ENCODE measurements around the gene TBC1D24. TPM values are rescaled to one million over a fixed set of nuclear protein-coding genes. Genes with fewer than 3 reads are reported as not detected.
"Not testable (repeated sequence)": the region's sequence is repeated elsewhere in the genome, so short reads cannot be mapped to it uniquely, and the experiment has no call there.

Gene TBC1D24
- total and polyA plus RNA-seq, 2 experiments from 2014 or later, result 10.2 to 23.6 TPM

GRCh38 chr16:2539845-2540458, 65.0 kb downstream of the TBC1D24 start:
- peak; percentile 41 for TF ChIP-seq CTCF (IDR thresholded peaks at IDR 0.05; ENCODE audit: low read depth, low read length)

GRCh38 chr16:2540912-2541311, 66.0 kb downstream of the TBC1D24 start:
- not testable (repeated sequence) for H3K27ac ChIP-seq; H3K4me3 ChIP-seq; H3K27me3 ChIP-seq; H3K36me3 ChIP-seq; DNase-seq (ENCODE audit: low read depth in 1 of 2, low spot score in 1 of 2); H3K9me3 ChIP-seq (ENCODE audit: low read depth)
- peaks cover 12% of the 10 kb centered on the region for H3K4me1 ChIP-seq (ENCODE audit: low read depth)

More at GRCh38 chr16:2539845-2540458, 65.0 kb downstream of the TBC1D24 start:
- not testable (repeated sequence) for H3K36me3 ChIP-seq; H3K4me3 ChIP-seq; H3K27me3 ChIP-seq; H3K9me3 ChIP-seq (ENCODE audit: low read depth); H3K27ac ChIP-seq
- peaks cover 12% of the 10 kb centered on the region for H3K4me1 ChIP-seq (ENCODE audit: low read depth)
- peak in 1 of 2 donors; percentile 40 for DNase-seq (ENCODE audit: low read depth in 1 of 2, low spot score in 1 of 2)

- H3K27ac ChIP-seq; H3K36me3 ChIP-seq; DNase-seq (ENCODE audit: low read depth in 1 of 2, low spot score in 1 of 2); H3K9me3 ChIP-seq (ENCODE audit: low read depth); H3K27me3 ChIP-seq; H3K4me3 ChIP-seq: not testable (repeated sequence)
- H3K4me1 ChIP-seq (ENCODE audit: low read depth), result peaks cover 12% of the 10 kb centered on the region
Observed at GRCh38 chr16:2541409-2541808, 66.5 kb downstream of the TBC1D24 start.

GRCh38 chr16:2543771-2544170, 68.8 kb downstream of the TBC1D24 start:
- not testable (repeated sequence) for H3K36me3 ChIP-seq; H3K9me3 ChIP-seq (ENCODE audit: low read depth); H3K4me1 ChIP-seq (ENCODE audit: low read depth); DNase-seq (ENCODE audit: low read depth in 1 of 2, low spot score in 1 of 2); H3K4me3 ChIP-seq; H3K27me3 ChIP-seq; H3K27ac ChIP-seq

- H3K27ac ChIP-seq; DNase-seq (ENCODE audit: low read depth in 1 of 2, low spot score in 1 of 2); H3K4me1 ChIP-seq (ENCODE audit: low read depth); H3K36me3 ChIP-seq; H3K9me3 ChIP-seq (ENCODE audit: low read depth); H3K27me3 ChIP-seq; H3K4me3 ChIP-seq: not testable (repeated sequence)
Observed at GRCh38 chr16:2550283-2550878, 75.5 kb downstream of the TBC1D24 start.

- DNase-seq (ENCODE audit: low read depth in 1 of 2, low spot score in 1 of 2), result peak in 1 of 2 donors; percentile 43
- not testable (repeated sequence) for H3K4me1 ChIP-seq (ENCODE audit: low read depth); H3K36me3 ChIP-seq; H3K4me3 ChIP-seq; H3K9me3 ChIP-seq (ENCODE audit: low read depth); H3K27me3 ChIP-seq; H3K27ac ChIP-seq
- peak; percentile 6 for TF ChIP-seq CTCF (IDR thresholded peaks at IDR 0.05; ENCODE audit: low read depth, low read length)
Observed at GRCh38 chr16:2551420-2551889, 76.5 kb downstream of the TBC1D24 start.

- H3K4me1 ChIP-seq (ENCODE audit: low read depth); H3K36me3 ChIP-seq; H3K4me3 ChIP-seq; H3K27me3 ChIP-seq; H3K27ac ChIP-seq; DNase-seq (ENCODE audit: low read depth in 1 of 2, low spot score in 1 of 2); H3K9me3 ChIP-seq (ENCODE audit: low read depth): not testable (repeated sequence)
Observed at GRCh38 chr16:2554709-2555425, 79.9 kb downstream of the TBC1D24 start.

Other genes starting within 250 kb of the TBC1D24 start
- gene DNASE1L2, start 238.7 kb upstream of the TBC1D24 start, total RNA-seq, result 1.1 and 1.5 TPM in 2 replicates
- gene DNASE1L2, start 238.7 kb upstream of the TBC1D24 start, polyA plus RNA-seq, result 0.68 and 1.3 TPM in 2 replicates
- 137 and 197 TPM in 2 replicates for gene ECI1, start 223.5 kb upstream of the TBC1D24 start, total RNA-seq
- gene ECI1, start 223.5 kb upstream of the TBC1D24 start, polyA plus RNA-seq, result 343 and 407 TPM in 2 replicates
- gene RNPS1, start 207.0 kb upstream of the TBC1D24 start, total RNA-seq, result 182 and 220 TPM in 2 replicates
- 319 and 398 TPM in 2 replicates for gene RNPS1, start 207.0 kb upstream of the TBC1D24 start, polyA plus RNA-seq
- 14.2 and 14.5 TPM in 2 replicates for gene ABCA3, start 134.4 kb upstream of the TBC1D24 start, total RNA-seq
- 11.1 and 16.9 TPM in 2 replicates for gene ABCA3, start 134.4 kb upstream of the TBC1D24 start, polyA plus RNA-seq
- 10.5 and 44.0 TPM in 2 replicates for gene CCNF, start 45.7 kb upstream of the TBC1D24 start, total RNA-seq
- 9.2 and 48.2 TPM in 2 replicates for gene CCNF, start 45.7 kb upstream of the TBC1D24 start, polyA plus RNA-seq
- gene TEDC2, start 15.0 kb upstream of the TBC1D24 start, total RNA-seq, result 27.3 and 34.8 TPM in 2 replicates
- 30.7 and 34.4 TPM in 2 replicates for gene TEDC2, start 15.0 kb upstream of the TBC1D24 start, polyA plus RNA-seq
- gene NTN3, start 3.8 kb upstream of the TBC1D24 start, total RNA-seq, result 9.4 and 20.5 TPM in 2 replicates
- 1.6 and 5.6 TPM in 2 replicates for gene NTN3, start 3.8 kb upstream of the TBC1D24 start, polyA plus RNA-seq
- 92.4 and 117 TPM in 2 replicates for gene ATP6V0C, start 38.8 kb downstream of the TBC1D24 start, total RNA-seq
- 184 and 281 TPM in 2 replicates for gene ATP6V0C, start 38.8 kb downstream of the TBC1D24 start, polyA plus RNA-seq
- gene AMDHD2, start 45.2 kb downstream of the TBC1D24 start, total RNA-seq, result 32.4 and 39.2 TPM in 2 replicates
- gene AMDHD2, start 45.2 kb downstream of the TBC1D24 start, polyA plus RNA-seq, result 25.0 and 30.2 TPM in 2 replicates
- 1.3 TPM in 1 of 2 replicates, not detected in the other for gene CEMP1, start 56.3 kb downstream of the TBC1D24 start, total RNA-seq
- 4.6 and 9.4 TPM in 2 replicates for gene CEMP1, start 56.3 kb downstream of the TBC1D24 start, polyA plus RNA-seq
- gene PDPK1, start 62.9 kb downstream of the TBC1D24 start, total RNA-seq, result 24.9 and 28.6 TPM in 2 replicates
- gene PDPK1, start 62.9 kb downstream of the TBC1D24 start, polyA plus RNA-seq, result 22.4 and 23.3 TPM in 2 replicates
- gene KCTD5, start 207.4 kb downstream of the TBC1D24 start, total RNA-seq, result 32.9 and 67.2 TPM in 2 replicates
- 32.6 and 35.0 TPM in 2 replicates for gene KCTD5, start 207.4 kb downstream of the TBC1D24 start, polyA plus RNA-seq
- gene PRSS27, start 245.1 kb downstream of the TBC1D24 start, total RNA-seq, result 13.0 and 17.0 TPM in 2 replicates
- 12.1 and 14.5 TPM in 2 replicates for gene PRSS27, start 245.1 kb downstream of the TBC1D24 start, polyA plus RNA-seq